ENCODE data around the gene EP400.

The EP400 gene

GRCh38 chr12:132076711-132077110 lies 127.0 kb downstream of the EP400 start:
- Histone ChIP-seq H3K9me3 (ENCODE audit: control insufficient read depth, insufficient read depth, low read length) (no peaks in the 10 kb centered on the region), H3K27me3 (ENCODE audit: control insufficient read depth, low read length) (no peaks in the 10 kb centered on the region), H4K20me1 (ENCODE audit: control insufficient read depth, insufficient read depth, low read depth, low read length) (peaks cover 3% of the 10 kb centered on the region; the same call in 1 of the 2 replicates), H3K4me3 (ENCODE audit: low read length) (no peak overlapping the region), H3K4me2 (ENCODE audit: low read length) (no peak overlapping the region), H3K36me3 (ENCODE audit: control insufficient read depth, low read length) (peaks cover 54% of the 10 kb centered on the region), H3K27ac (ENCODE audit: low read depth, low read length) (no peak overlapping the region), H3K9me2 (replicated peaks; ENCODE audit: control insufficient read depth, low read length) (no peaks in the 10 kb centered on the region), H3K79me2 (ENCODE audit: control insufficient read depth, low read length) (peaks cover 3% of the 10 kb centered on the region; the same call in 1 of the 2 replicates), H3K4me1 (ENCODE audit: control insufficient read depth, low read length) (peaks cover 7% of the 10 kb centered on the region), H3F3A (ENCODE audit: control insufficient read depth, insufficient read depth) (peaks cover 2% of the 10 kb centered on the region; the same call in 1 of the 2 replicates)
- no peak for TF ChIP-seq EZH2phosphoT487 (IDR thresholded peaks at IDR 0.05; ENCODE audit: borderline replicate concordance, low read length)
- no peak for TF ChIP-seq CTCF (IDR thresholded peaks at IDR 0.05; ENCODE audit: low read depth, low read length, poor library complexity, severe bottlenecking)

GRCh38 chr12:132077322-132078100 lies 127.8 kb downstream of the EP400 start:
- H3K9me2 ChIP-seq (replicated peaks; ENCODE audit: control insufficient read depth, low read length), result no peaks in the 10 kb centered on the region
- H3K79me2 ChIP-seq (ENCODE audit: control insufficient read depth, low read length), result no peaks in the 10 kb centered on the region; the same call in 1 of the 2 replicates
- H3K27me3 ChIP-seq (ENCODE audit: control insufficient read depth, low read length), result no peaks in the 10 kb centered on the region
- no peak overlapping the region for H3K4me3 ChIP-seq (ENCODE audit: low read length)
- no peak overlapping the region for H3K4me2 ChIP-seq (ENCODE audit: low read length)
- no peaks in the 10 kb centered on the region for H3K9me3 ChIP-seq (ENCODE audit: control insufficient read depth, insufficient read depth, low read length)
- peaks cover 5% of the 10 kb centered on the region; the same call in 1 of the 2 replicates for H3F3A ChIP-seq (ENCODE audit: control insufficient read depth, insufficient read depth)
- H3K27ac ChIP-seq (ENCODE audit: low read depth, low read length), result no peak overlapping the region
- H3K4me1 ChIP-seq (ENCODE audit: control insufficient read depth, low read length), result no peaks in the 10 kb centered on the region
- H4K20me1 ChIP-seq (ENCODE audit: control insufficient read depth, insufficient read depth, low read depth, low read length), result no peaks in the 10 kb centered on the region; the same call in 1 of the 2 replicates
- peaks cover 47% of the 10 kb centered on the region for H3K36me3 ChIP-seq (ENCODE audit: control insufficient read depth, low read length)
- TF ChIP-seq EZH2phosphoT487 (IDR thresholded peaks at IDR 0.05; ENCODE audit: borderline replicate concordance, low read length) (no peak), CTCF (IDR thresholded peaks at IDR 0.05; ENCODE audit: low read depth, low read length, poor library complexity, severe bottlenecking) (no peak)

- no peaks in the 10 kb centered on the region for H4K20me1 ChIP-seq (ENCODE audit: control insufficient read depth, insufficient read depth, low read depth, low read length)
- H3K4me3 ChIP-seq (ENCODE audit: low read length), result no peak overlapping the region
- TF ChIP-seq EZH2phosphoT487 (IDR thresholded peaks at IDR 0.05; ENCODE audit: borderline replicate concordance, low read length) (no peak), CTCF (IDR thresholded peaks at IDR 0.05; ENCODE audit: low read depth, low read length, poor library complexity, severe bottlenecking) (no peak)
- peaks cover 40% of the 10 kb centered on the region for H3K36me3 ChIP-seq (ENCODE audit: control insufficient read depth, low read length)
- peaks cover 6% of the 10 kb centered on the region for H3F3A ChIP-seq (ENCODE audit: control insufficient read depth, insufficient read depth)
- H3K79me2 ChIP-seq (ENCODE audit: control insufficient read depth, low read length), result no peaks in the 10 kb centered on the region
- H3K9me2 ChIP-seq (replicated peaks; ENCODE audit: control insufficient read depth, low read length), result no peaks in the 10 kb centered on the region
- H3K27me3 ChIP-seq (ENCODE audit: control insufficient read depth, low read length), result no peaks in the 10 kb centered on the region
- H3K27ac ChIP-seq (ENCODE audit: low read depth, low read length), result no peak overlapping the region
- no peak overlapping the region for H3K4me2 ChIP-seq (ENCODE audit: low read length)
- H3K9me3 ChIP-seq (ENCODE audit: control insufficient read depth, insufficient read depth, low read length), result no peaks in the 10 kb centered on the region
- H3K4me1 ChIP-seq (ENCODE audit: control insufficient read depth, low read length), result peaks cover 5% of the 10 kb centered on the region
Measured at GRCh38 chr12:132078190-132078589, 128.4 kb downstream of the EP400 start.
